HL-60/S4 (cell line): ENCODE measurements around the gene NDUFS6.
"Not testable (repeated sequence)": the region's sequence is repeated elsewhere in the genome, so short reads cannot be mapped to it uniquely, and the experiment has no call there.

Experiments
- in situ Hi-C: fragments of 300-500 bp; cut with MboI; formaldehyde crosslinking; loops from 2 replicates; pipeline ENCODE4 v1.14.3; 2022; ENCODE audit warnings: low sequenced_read_pairs

Gene NDUFS6

DNA sequence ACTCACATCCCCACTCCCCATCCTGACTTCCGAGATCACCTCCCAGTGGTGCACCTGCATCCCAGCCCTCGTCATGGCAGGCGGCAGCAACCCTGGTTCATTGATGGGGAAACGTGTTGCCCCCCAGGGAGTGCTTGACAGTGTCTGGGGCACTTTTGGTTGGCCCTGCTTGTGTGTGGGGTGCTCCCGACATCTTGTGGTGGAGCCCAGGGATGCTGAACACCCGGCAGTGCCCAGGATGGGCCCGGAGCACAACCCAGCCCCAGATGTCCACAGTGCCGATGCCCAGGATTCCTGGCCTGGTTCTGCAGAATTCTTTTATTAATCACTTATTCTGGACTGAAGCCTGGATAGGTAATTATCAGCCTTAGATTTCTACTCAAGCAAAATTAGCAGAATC lies 5.3 kb upstream of the NDUFS6 start:
- in situ Hi-C loops, result no loop called here

DNA sequence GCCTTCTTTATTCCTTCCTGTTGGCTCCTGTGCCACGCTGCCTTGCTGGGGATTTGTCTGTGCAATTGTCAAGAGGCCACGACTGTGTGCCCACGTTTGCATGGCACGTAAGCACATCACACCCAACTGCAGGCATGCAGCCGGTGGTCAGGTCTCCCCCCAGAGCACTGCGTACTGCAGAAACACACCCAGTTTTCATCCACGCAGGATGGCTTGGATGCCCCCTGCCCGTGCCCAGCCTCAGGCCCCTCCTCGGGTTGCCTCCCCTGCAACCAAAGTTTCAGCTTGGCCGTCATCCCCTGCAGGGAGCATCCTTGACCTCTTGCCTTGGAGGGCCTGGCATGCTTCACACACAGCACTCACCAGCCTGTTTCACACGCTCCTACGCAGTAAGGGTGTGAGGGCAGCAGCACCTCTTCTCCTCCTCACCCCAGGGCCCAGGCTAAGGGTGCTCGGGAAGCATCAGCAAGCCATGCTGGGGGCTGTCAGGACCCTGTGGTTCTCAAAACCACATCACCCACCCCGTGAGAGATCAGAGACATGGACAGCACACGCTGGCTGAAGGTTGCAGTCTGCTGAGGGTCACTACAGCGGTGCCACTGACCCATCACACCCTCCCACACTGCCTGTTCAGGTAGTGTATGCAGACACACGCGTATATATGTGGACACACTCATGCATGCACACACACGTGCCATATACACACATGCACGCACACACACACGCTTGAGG lies 4.7 kb upstream of the NDUFS6 start:
- in situ Hi-C loops, result no loop called here

DNA sequence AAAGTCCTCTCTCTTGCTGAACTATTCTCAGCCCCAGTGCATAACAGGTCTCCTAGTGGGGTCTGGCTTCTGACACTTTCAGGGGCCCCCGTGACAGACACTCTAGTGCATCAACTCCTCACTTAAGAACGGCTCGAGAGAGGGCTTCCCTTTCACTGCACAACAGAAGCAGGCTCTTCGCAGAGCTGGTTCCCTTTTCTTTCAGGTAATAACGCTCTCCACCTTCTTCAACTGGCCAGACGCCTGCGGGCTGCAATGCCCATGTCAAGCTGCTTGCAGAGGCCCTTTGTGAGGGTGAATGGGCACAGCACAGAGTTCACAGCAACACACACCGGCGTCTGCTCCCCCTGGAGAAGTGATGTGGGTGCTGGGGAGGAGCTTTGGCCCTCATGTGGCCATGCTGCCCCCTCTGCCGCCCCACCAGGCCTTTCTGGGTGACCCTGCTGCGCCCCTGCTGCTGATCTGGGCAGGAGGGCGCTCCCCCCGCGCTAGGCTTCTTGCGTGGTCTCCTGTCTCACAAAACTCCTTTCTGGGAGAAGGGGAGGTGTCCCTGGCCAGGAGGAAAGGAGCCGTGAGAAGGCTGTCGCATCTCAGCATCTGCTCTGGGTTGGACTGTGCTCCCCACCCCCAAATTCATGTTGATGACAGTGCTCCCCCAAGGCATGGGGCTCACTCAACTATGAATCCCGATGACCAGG lies 4.0 kb upstream of the NDUFS6 start:
- in situ Hi-C loops, result no loop called here

GRCh38 chr5:1797855-1798254 lies 3.4 kb upstream of the NDUFS6 start:
- in situ Hi-C loops, result no loop called here

DNA sequence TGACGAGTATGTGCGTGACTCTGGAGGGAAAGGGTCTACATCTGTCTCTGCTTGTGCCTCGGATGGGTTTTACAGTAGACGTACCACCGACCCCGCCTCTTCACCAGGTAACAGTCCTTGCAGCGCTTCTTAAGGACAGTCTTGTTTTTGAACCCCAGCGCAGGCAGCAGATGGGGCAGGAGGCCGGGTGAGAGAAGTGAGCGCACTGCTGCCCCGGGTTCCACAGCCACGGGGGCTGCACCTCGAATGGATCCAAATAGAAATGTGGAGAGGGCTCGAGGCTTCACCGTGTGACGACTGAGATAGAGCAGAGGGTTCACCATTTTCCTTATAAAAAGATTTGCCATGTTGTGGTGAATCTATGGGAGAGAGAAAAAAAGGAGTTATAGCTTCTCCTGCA lies 2.6 kb upstream of the NDUFS6 start:
- in situ Hi-C loops, result not testable (repeated sequence)

DNA sequence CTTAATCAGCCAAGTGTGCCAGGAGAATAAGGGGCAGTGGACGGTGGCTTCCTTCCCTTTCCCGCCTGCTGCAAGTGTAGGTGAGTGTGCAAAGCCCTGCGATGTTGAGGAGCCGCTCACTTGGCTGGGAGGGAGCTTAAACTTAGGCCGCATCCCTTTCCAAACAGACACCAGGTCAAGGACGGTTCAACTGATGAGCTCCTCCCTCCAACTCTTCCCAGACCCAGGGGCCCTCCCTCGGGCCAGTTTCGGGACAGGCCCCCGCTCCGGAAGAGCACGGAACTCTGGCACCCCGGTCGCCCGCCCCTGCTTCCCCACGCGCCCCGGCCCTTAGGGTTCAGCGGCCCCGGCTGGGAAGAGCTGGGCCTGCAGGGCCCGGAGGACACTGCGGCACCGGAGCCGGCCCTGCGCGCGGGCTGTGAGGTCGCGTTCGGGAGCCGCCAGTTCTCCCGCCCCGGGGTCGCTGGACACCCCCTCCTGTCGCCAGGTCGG lies 2.1 kb upstream of the NDUFS6 start:
- in situ Hi-C loops, result no loop called here

- in situ Hi-C loops, result no loop called here
Observed at GRCh38 chr5:1799602-1800471, 1.4 kb upstream of the NDUFS6 start, which contains the start of gene MRPL36. MRPL36 (minus strand) TSS chr5:1799837; CDS start chr5:1798935, 902 bp downstream.

DNA sequence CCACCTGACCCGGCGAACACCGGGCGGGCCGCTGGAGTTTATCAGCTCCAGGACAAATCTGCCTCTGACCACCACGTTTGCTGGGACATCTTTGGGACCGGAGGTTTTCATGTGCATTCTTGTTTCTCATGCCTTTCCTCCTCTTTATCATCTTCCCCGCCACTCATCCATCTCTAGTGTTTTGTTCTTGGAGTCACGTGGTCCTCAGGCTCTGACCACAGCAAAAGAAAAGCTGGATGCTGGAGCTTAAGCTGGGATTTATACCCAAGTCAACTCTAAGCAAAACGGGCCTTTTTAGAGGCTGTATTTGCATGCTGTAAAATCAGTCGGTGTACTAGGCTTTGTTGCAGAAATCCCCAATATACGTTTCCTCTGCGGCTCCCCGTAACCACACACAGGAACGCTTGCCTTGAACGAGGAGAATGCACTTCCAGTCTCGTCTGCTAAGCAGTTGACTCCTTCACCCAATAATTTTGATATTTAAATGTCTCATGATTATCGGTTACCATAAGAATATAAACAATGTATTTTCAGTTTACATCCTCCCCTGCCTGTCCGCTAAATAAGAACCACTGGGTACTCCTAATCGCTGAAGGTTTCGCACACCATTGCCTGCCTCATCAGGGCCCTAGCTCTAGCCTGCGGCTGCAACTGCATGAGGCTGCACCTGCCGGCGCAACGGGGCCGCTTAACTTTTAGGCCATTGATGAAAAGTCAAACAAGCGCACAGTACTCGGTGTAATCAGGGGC lies 560 bp upstream of the NDUFS6 start:
- in situ Hi-C loops, result no loop called here

DNA sequence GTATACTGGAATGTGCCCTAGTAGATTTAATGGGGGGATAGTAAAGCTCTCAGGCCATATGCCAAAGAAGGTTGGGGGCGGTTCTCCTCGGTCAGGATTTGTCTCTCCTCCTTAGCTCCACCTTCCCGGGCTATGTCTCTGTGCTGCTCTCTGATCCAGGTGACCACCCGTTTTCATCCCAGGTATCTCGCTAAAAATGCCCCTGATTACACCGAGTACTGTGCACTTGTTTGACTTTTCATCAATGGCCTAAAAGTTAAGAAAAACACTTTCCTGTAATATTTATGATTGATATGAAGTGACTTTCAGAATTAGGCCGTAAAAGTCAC lies 724 bp downstream of the NDUFS6 start:
- in situ Hi-C loops, result no loop called here

DNA sequence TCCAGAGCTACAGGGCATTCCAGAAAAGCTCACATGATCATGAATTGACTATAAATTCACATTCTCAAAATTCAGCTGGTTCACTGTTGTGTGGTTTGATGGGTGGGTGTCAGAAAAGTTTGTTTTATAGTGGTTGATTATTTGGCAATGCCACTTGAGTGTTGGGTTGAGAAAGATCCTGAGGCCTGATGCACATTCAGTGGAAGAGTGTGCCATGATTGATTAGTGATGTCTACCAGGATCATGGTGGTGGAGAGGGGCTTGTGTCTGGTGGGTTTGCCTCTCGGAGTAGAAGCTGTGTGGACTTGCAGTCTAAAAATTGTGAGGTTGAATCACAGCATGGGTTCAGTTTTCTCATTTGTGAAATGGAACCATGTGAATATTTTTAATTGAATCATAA lies 2.0 kb downstream of the NDUFS6 start:
- in situ Hi-C loops, result no loop called here

DNA sequence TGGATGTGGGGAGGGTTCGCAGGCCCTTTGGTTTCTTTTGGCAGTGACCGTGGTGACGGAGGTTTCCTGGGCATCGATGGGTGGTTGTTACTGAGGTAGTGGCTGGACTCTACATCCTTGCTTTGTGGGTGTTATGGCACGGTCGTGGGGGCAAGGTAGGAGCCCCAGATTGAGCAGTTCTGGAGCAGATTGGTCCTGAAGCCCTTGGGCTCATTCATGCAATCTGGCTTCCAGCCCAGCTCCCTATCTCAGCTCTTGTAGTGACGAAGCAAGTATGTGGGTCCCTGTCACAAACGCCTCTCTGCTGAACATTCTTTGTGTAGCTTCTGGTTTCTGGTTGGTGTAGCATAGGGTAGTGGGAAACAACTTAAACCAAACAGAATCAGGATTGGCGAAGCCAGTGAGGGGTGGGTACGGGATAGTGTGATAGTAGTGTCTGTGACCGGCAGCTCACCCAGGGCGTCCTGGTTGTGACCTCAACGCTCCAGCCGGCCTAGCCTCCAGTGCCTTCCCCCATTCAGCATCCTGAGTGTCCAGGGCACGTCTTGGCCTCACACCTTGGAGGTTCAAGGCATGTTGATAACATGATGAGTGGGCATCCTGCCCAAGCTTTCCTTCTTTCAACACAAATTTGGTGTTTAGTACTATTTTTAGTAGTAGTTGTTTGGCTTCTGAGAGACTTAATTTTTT lies 2.9 kb downstream of the NDUFS6 start:
- in situ Hi-C loops, result no loop called here

DNA sequence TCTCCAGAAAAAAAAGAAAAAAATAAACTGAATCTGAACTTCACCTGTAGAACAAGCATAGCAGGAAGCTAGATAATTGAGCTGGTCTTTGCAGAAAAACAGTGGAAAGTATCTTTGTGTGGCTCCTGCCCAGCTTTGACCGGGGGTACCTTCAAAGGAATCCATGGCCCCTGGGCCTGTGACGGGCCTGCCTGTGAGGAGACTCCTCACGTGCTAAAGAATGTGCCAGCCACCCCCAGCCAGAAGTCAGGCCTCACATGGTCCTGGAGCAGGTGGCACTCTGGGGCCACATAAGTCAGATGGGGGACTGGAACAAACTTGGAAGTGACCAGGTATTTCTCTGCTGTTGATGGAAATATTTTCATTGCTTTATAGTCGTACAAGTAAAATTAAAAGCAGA lies 4.1 kb downstream of the NDUFS6 start:
- in situ Hi-C loops, result no loop called here

GRCh38 chr5:1805736-1806135 lies 4.5 kb downstream of the NDUFS6 start:
- in situ Hi-C loops, result no loop called here

DNA sequence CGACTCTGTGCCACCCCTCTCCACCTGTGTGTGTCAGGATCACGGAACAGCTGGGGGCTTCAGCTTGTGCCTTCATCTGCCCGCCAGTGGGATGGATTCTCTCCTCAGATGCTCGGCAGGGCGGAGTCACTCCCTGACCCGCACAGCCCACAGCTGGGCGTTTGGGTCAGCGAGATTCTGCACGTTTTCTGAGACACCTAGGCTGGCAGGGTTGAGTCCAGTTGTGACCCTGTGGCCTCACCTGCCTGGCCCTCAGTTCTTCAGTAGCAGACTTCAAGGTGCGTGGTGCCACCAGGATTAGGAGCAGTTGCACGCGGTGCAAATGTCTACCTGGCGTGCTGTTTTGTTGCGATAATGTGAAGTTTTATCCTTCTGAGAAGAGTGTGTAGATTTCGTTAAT lies 5.0 kb downstream of the NDUFS6 start:
- in situ Hi-C loops, result no loop called here

DNA sequence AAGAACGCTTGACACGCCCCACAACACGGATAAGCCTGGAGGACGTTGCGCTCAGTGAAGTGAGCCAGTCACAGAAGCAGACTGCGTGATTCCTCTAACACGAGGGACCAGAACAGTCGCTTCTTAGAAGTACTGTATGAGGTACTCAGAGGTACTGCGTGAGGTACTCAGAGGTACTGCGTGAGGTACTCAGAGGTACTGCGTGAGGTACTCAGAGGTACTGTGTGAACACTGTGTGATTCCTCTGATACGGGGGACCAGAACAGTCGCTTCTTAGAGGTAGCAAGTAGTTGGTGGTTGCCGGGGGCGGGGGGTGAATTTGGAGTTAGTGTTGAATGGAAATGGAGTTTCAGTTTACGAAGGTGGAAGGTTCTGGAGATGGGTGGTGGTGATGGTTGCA lies 5.8 kb downstream of the NDUFS6 start:
- in situ Hi-C loops, result no loop called here

- in situ Hi-C loops, result no loop called here
Observed at GRCh38 chr5:1807451-1808185, 6.4 kb downstream of the NDUFS6 start.

DNA sequence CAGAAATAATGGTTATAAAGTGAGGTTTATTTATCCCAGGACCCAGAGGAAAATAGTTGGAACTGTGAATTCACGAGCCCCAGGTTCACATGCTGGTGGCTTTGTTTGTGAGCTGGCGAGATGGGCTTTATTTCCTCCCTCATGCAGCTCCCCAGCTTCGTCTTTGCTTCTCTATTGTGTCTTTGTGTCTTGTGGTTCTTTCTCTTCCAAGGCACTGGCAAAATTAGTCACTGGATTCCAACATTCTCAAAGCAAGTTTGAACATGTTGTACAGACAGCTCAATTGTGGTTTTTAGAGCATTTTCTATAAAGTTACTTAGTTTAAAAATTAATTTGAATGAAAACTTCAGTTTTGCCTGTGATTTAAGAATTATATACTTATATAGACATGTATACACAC lies 7.2 kb downstream of the NDUFS6 start:
- in situ Hi-C loops, result no loop called here

GRCh38 chr5:1809416-1810035 lies 8.3 kb downstream of the NDUFS6 start:
- in situ Hi-C loops, result no loop called here

- in situ Hi-C loops, result no loop called here
Observed at GRCh38 chr5:1810581-1811101, 9.4 kb downstream of the NDUFS6 start.
